Hepatocyte (in vitro differentiated cells): ENCODE measurements around the gene TSPEAR. TPM values are rescaled to one million over a fixed set of nuclear protein-coding genes. Genes with fewer than 3 reads are reported as not detected.

Experiments used
- DNase-seq: peaks from one replicate; pipeline ENCODE4 v3.0.0-alpha.2; 2016; ENCODE audit warnings: low spot score
- H2AFZ ChIP-seq: fragments of 200-600 bp; sonication (generic); 2 replicates; pipeline ENCODE4 v1.6.0; 2016; ENCODE audit warnings: antibody characterized with exemption, mild to moderate bottlenecking
- H3K27ac ChIP-seq: fragments of 200-600 bp; sonication (generic); 2 replicates; pipeline ENCODE4 v1.5.1; 2016; ENCODE audit warnings: mild to moderate bottlenecking
- H3K27me3 ChIP-seq: fragments of 200-600 bp; sonication (generic); 2 replicates; pipeline ENCODE4 v1.6.1; 2016
- H3K36me3 ChIP-seq: fragments of 200-600 bp; sonication (generic); replicated peaks from 2 replicates; pipeline ENCODE4 v1.5.1; 2016; ENCODE audit warnings: low read depth; ENCODE audit not compliant: insufficient read depth
- H3K4me1 ChIP-seq: fragments of 200-600 bp; sonication (generic); 2 replicates; pipeline ENCODE4 v1.5.1; 2016; ENCODE audit warnings: mild to moderate bottlenecking, moderate library complexity; ENCODE audit not compliant: insufficient read depth
- H3K4me2 ChIP-seq: fragments of 200-600 bp; sonication (generic); 2 replicates; pipeline ENCODE4 v1.6.0; 2016
- H3K4me3 ChIP-seq: fragments of 200-600 bp; sonication (generic); 2 replicates; pipeline ENCODE4 v1.5.1; 2016; ENCODE audit warnings: mild to moderate bottlenecking
- H3K79me2 ChIP-seq: fragments of 200-600 bp; sonication (generic); 2 replicates; pipeline ENCODE4 v1.6.0; 2017; ENCODE audit warnings: mild to moderate bottlenecking
- H3K9me2 ChIP-seq: fragments of 200-600 bp; sonication (generic); replicated peaks from 2 replicates; pipeline ENCODE4 v1.6.0; 2017; ENCODE audit warnings: mild to moderate bottlenecking; ENCODE audit not compliant: insufficient read depth
- H3K9me3 ChIP-seq: fragments of 200-600 bp; sonication (generic); 2 replicates; pipeline ENCODE4 v1.5.1; 2016; ENCODE audit warnings: low read depth, mild to moderate bottlenecking
- H4K20me1 ChIP-seq: fragments of 200-600 bp; sonication (generic); 2 replicates; pipeline ENCODE4 v1.6.0; 2016; ENCODE audit warnings: mild to moderate bottlenecking; ENCODE audit not compliant: insufficient read depth, poor library complexity, severe bottlenecking
- CTCF ChIP-seq: fragments of 200-600 bp; sonication (generic); IDR thresholded peaks from 2 replicates; pipeline ENCODE4 v1.5.1; 2016; ENCODE audit warnings: antibody characterized with exemption, mild to moderate bottlenecking; ENCODE audit not compliant: poor library complexity
- EZH2 ChIP-seq: fragments of 200-600 bp; sonication (generic); IDR thresholded peaks from 2 replicates; pipeline ENCODE4 v1.6.1; 2016; ENCODE audit warnings: antibody characterized with exemption, mild to moderate bottlenecking, borderline replicate concordance
- EZH2phosphoT487 ChIP-seq: fragments of 200-600 bp; sonication (generic); IDR thresholded peaks from one replicate; pipeline ENCODE4 v1.6.1; 2018; ENCODE audit warnings: antibody characterized with exemption, mild to moderate bottlenecking, low read depth, moderate library complexity; ENCODE audit not compliant: unreplicated experiment, severe bottlenecking
- WGBS: methylation state at CpG from one replicate; pipeline ENCODE4 v1.1.6; 2016; ENCODE audit warnings: low lambda C conversion rate; ENCODE audit errors: missing lambda C conversion rate; 5-methylcytosine and 5-hydroxymethylcytosine counted together
- polyA plus RNA-seq: library from polyadenylated mRNA; unstranded; fragments of >200 nt; fragmentation: Nextera tagmentation; extraction: Ambion mirVana; gene quantifications from 2 replicates; pipeline ENCODE4 v1.2.1, GENCODE V29; 2016
- total RNA-seq: library from RNA; depleted of rRNA; stranded (reverse); fragments of >200 nt; gene quantifications from 2 replicates; pipeline ENCODE4 v1.2.3, GENCODE V29; 2014

Gene TSPEAR
- total and polyA plus RNA-seq, 2 experiments from 2014 or later, result 0.35 TPM; not detected in 1

DNA sequence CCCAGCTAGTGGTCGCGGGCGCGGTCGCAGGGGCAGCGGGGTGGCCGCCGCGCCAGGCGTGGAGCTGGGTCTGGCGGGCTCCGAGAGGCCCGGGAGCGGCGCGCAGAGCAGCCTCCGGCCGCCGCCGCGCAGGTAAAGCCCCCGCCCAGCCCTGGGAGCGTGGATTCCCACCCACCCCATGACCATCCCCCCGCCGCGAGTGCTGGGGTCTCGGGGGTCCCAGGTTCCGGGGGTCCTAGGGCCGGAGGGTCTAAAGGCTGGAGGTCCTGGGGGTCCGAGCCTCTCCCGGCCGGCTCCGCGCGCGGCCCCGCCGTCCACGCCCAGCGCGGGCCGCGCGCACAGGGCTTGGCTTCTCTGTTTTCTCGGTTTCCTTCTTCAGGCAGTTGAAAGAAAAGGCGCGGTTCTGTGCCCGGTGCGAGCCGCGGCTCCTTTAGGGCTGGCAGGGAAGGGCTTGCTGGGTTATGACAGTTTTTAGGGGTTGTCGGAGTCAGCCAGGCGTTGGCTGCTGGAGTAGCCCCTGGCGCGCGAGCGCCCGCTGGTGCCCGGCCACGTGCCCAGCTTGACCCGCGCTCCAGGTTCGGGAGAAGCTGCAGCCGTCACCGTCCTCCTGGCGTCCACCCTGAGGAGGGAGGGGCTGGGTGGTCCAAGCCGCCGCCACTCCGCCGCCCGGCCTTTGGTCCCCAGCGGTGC is 255.7 kb downstream of the TSPEAR start:
- H4K20me1 ChIP-seq, result no peaks in the 10 kb centered on the region
- peaks cover 4% of the 10 kb centered on the region for H3K79me2 ChIP-seq
- H3K36me3 ChIP-seq, result no peaks in the 10 kb centered on the region
- no peaks in the 10 kb centered on the region for H3K9me2 ChIP-seq
- H3K4me1 ChIP-seq, result peaks cover 14% of the 10 kb centered on the region
- TF ChIP-seq EZH2phosphoT487 (no peak), EZH2 (no peak), CTCF (peak; percentile 37)
- DNase-seq, result peak; percentile 69
- 4% methylated on average over 44 of the region's 72 CpGs for WGBS
- H3K4me2 ChIP-seq, result peak overlapping the region; percentile 81
- H3K27me3 ChIP-seq, result no peaks in the 10 kb centered on the region
- H3K4me3 ChIP-seq, result peak overlapping the region; percentile 95
- peak overlapping the region; percentile 63 for H2AFZ ChIP-seq
- no peaks in the 10 kb centered on the region for H3K9me3 ChIP-seq
- H3K27ac ChIP-seq, result peak overlapping the region; percentile 61

- Histone ChIP-seq H2AFZ (peak within 1 kb of the TSS; percentile 63), H3K4me2 (peak within 1 kb of the TSS; percentile 81), H3K9me3 (no peaks in the 10 kb centered on the region), H3K4me1 (peaks cover 14% of the 10 kb centered on the region), H3K27me3 (no peaks in the 10 kb centered on the region), H3K79me2 (peaks cover 4% of the 10 kb centered on the region), H3K9me2 (no peaks in the 10 kb centered on the region), H3K4me3 (peak within 1 kb of the TSS; percentile 95), H3K27ac (peak within 1 kb of the TSS; percentile 61), H4K20me1 (no peaks in the 10 kb centered on the region), H3K36me3 (no peaks in the 10 kb centered on the region)
- no peak for TF ChIP-seq CTCF
- TF ChIP-seq EZH2phosphoT487, result no peak
- no peak for TF ChIP-seq EZH2
- peak; percentile 99 for DNase-seq
- WGBS, result 19% methylated on average over 13 of the region's 45 CpGs
Observed at GRCh38 chr21:44454747-44455523, 256.4 kb downstream of the TSPEAR start, which contains the start of gene LRRC3. Gene LRRC3 (plus strand): TSS chr21:44455510. CDS start chr21:44456645, 1,135 bp downstream.

- no peak overlapping the region for H3K27ac ChIP-seq
- no peak overlapping the region for H2AFZ ChIP-seq
- peaks cover 14% of the 10 kb centered on the region for H3K4me1 ChIP-seq
- H3K9me3 ChIP-seq, result no peaks in the 10 kb centered on the region
- no peak for DNase-seq
- H3K27me3 ChIP-seq, result no peaks in the 10 kb centered on the region
- no peaks in the 10 kb centered on the region for H3K36me3 ChIP-seq
- H3K79me2 ChIP-seq, result peaks cover 4% of the 10 kb centered on the region
- H3K9me2 ChIP-seq, result no peaks in the 10 kb centered on the region
- 93% methylated on average over 5 of the region's 5 CpGs for WGBS
- no peak for TF ChIP-seq EZH2
- no peak for TF ChIP-seq CTCF
- TF ChIP-seq EZH2phosphoT487, result no peak
- no peaks in the 10 kb centered on the region for H4K20me1 ChIP-seq
- no peak overlapping the region for H3K4me3 ChIP-seq
- H3K4me2 ChIP-seq, result no peak overlapping the region
Observed at GRCh38 chr21:44454058-44454457, 257.3 kb downstream of the TSPEAR start.
